ENCODE results near the gene MEF2A.
"Not testable (repeated sequence)": the region's sequence is repeated elsewhere in the genome, so short reads cannot be mapped to it uniquely, and the experiment has no call there.

Gene MEF2A

DNA sequence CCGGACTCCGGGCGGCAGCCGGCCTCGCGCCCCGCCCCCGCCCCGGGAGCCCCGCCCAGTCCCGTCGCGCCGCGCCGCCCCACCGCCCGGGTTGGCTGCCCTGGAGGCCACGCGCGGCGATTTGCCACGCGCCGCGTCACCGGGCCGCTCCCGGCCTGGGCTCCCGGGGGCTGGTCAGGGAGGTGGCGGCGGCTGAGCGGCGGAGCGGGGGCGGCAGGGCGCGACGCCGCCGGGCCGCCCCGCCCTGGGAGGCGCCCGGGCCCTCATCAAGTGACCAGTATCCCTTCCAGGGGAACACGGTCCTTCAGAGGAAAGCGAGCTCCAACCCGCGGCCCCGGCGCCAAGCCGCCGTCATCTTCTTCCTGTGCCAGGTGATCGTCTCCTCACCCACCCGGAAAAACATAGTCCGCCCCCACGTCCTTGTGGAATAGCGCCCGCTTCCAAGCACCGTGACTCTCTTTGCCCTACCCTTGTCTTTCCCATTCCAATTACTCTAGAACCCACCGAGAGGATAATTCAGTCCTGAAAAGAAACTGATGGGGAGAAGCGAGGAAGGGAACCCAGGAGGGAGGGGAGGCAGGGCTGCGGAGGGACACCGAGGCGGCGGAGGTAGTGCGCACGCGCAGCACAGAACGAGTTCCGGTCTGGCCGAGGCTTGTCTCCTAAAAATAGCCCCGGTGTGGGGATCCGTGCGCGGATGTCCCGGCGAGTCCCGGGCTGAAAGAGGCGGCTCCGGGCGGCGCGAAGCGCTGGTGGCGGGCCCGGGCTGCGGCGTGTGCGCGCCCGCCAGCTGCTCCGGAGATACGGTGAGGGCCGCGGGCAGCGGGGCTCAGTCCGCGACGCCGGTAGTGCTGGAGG, at the start of gene MEF2A:
MEF2A (plus strand) TSS at position 686 of the 858 bp plus-strand sequence. CDS start 67,136 bp downstream, outside the sequence.
- Histone ChIP-seq H3K27ac (ENCODE audit: low read depth, low read length) (peak within 1 kb of the TSS; percentile 98), H3K4me1 (ENCODE audit: control insufficient read depth in 5 of 5, insufficient read depth in 5 of 5, low read length in 5 of 5) (peaks cover 10 to 52% (median 45%) of the 10 kb centered on the region in 5 donors), H3K27me3 (ENCODE audit: control insufficient read depth in 5 of 5, insufficient read depth in 4 of 5, low read length in 5 of 5) (no peaks in the 10 kb centered on the region), H3K9me3 (ENCODE audit: control insufficient read depth in 5 of 5, low read length in 5 of 5) (no peaks in the 10 kb centered on the region), H3K36me3 (ENCODE audit: control insufficient read depth in 5 of 5, insufficient read depth in 5 of 5, low read length in 5 of 5) (no peaks in the 10 kb centered on the region), H3K4me3 (ENCODE audit: low read depth in 1 of 5, low read length in 5 of 5) (peak within 1 kb of the TSS; percentile 70 to 92 (median 85)), H3K9ac (ENCODE audit: low read length in 5 of 5) (peak within 1 kb of the TSS; percentile 87 to 98 (median 91))

- no peak overlapping the region for H3K9ac ChIP-seq (ENCODE audit: low read length in 5 of 5)
- no peaks in the 10 kb centered on the region for H3K4me1 ChIP-seq (ENCODE audit: control insufficient read depth in 5 of 5, insufficient read depth in 5 of 5, low read length in 5 of 5)
- no peak overlapping the region for H3K4me3 ChIP-seq (ENCODE audit: low read depth in 1 of 5, low read length in 5 of 5)
- H3K27me3 ChIP-seq (ENCODE audit: control insufficient read depth in 5 of 5, insufficient read depth in 4 of 5, low read length in 5 of 5), result no peaks in the 10 kb centered on the region
- H3K9me3 ChIP-seq (ENCODE audit: control insufficient read depth in 5 of 5, low read length in 5 of 5), result peaks cover 0 to 4% (median 2%) of the 10 kb centered on the region in 5 donors
- no peaks in the 10 kb centered on the region for H3K36me3 ChIP-seq (ENCODE audit: control insufficient read depth in 5 of 5, insufficient read depth in 5 of 5, low read length in 5 of 5)
- no peak overlapping the region for H3K27ac ChIP-seq (ENCODE audit: low read depth, low read length)
These were observed 47.6 kb upstream of the MEF2A start for GRCh38 chr15:99518191-99518590.

- not testable (repeated sequence) for H3K27me3 ChIP-seq (ENCODE audit: control insufficient read depth in 5 of 5, insufficient read depth in 4 of 5, low read length in 5 of 5); H3K9ac ChIP-seq (ENCODE audit: low read length in 5 of 5); H3K36me3 ChIP-seq (ENCODE audit: control insufficient read depth in 5 of 5, insufficient read depth in 5 of 5, low read length in 5 of 5); H3K4me3 ChIP-seq (ENCODE audit: low read depth in 1 of 5, low read length in 5 of 5); H3K4me1 ChIP-seq (ENCODE audit: control insufficient read depth in 5 of 5, insufficient read depth in 5 of 5, low read length in 5 of 5); H3K27ac ChIP-seq (ENCODE audit: low read depth, low read length); H3K9me3 ChIP-seq (ENCODE audit: control insufficient read depth in 5 of 5, low read length in 5 of 5)
These were observed 46.4 kb upstream of the MEF2A start for GRCh38 chr15:99519366-99519765.

GRCh38 chr15:99522288-99522687, 43.5 kb upstream of the MEF2A start:
- Histone ChIP-seq H3K4me1 (ENCODE audit: control insufficient read depth in 5 of 5, insufficient read depth in 5 of 5, low read length in 5 of 5) (no peaks in the 10 kb centered on the region), H3K27ac (ENCODE audit: low read depth, low read length) (no peak overlapping the region), H3K27me3 (ENCODE audit: control insufficient read depth in 5 of 5, insufficient read depth in 4 of 5, low read length in 5 of 5) (no peaks in the 10 kb centered on the region), H3K9me3 (ENCODE audit: control insufficient read depth in 5 of 5, low read length in 5 of 5) (no peaks in the 10 kb centered on the region), H3K36me3 (ENCODE audit: control insufficient read depth in 5 of 5, insufficient read depth in 5 of 5, low read length in 5 of 5) (no peaks in the 10 kb centered on the region), H3K4me3 (ENCODE audit: low read depth in 1 of 5, low read length in 5 of 5) (no peak overlapping the region), H3K9ac (ENCODE audit: low read length in 5 of 5) (no peak overlapping the region)

DNA sequence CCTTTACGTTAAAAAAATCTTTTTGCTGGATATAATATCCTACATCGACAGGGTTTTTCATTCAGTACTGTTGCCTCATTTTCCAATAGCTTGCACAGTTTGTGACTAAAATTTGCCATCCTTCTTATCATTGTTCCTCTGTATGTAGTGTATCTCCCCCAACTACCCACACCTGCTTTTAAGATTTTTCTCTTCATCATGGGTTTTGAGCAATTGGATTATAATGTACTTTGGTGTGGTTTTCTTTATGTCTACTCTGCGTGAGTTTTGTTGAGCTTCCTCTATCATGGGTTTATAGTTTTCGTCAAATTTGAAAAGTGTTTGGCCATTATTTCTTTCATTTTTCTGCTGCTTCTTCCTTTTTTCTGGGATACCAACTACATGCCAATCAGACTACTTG, 39.6 kb upstream of the MEF2A start:
- H3K9ac ChIP-seq (ENCODE audit: low read length in 5 of 5), result no peak overlapping the region

DNA sequence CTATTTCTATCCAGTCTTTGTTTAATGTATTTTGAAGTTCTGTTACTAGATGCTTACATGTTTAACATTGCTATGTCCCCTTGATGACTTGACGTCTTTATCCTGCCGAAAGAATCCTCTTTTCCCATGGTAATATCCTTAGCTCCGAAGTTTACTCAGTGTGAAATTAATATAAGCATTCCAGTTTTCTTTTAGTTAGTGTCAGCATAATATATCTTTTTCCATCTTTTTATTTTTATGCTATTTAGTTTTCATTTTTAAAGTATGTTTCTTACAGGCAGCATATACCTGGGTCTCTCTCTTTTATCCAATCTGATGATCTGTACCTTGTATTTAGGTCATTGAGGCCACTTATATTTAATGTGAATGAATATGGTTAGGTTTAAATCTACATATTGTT, 39.1 kb upstream of the MEF2A start:
- Histone ChIP-seq H3K4me1 (ENCODE audit: control insufficient read depth in 5 of 5, insufficient read depth in 5 of 5, low read length in 5 of 5) (no peaks in the 10 kb centered on the region), H3K9ac (ENCODE audit: low read length in 5 of 5) (no peak overlapping the region), H3K27ac (ENCODE audit: low read depth, low read length) (no peak overlapping the region), H3K4me3 (ENCODE audit: low read depth in 1 of 5, low read length in 5 of 5) (no peak overlapping the region), H3K36me3 (ENCODE audit: control insufficient read depth in 5 of 5, insufficient read depth in 5 of 5, low read length in 5 of 5) (no peaks in the 10 kb centered on the region), H3K27me3 (ENCODE audit: control insufficient read depth in 5 of 5, insufficient read depth in 4 of 5, low read length in 5 of 5) (no peaks in the 10 kb centered on the region), H3K9me3 (ENCODE audit: control insufficient read depth in 5 of 5, low read length in 5 of 5) (peaks cover 0 to 4% (median 0%) of the 10 kb centered on the region in 5 donors)

More for the DNA sequence above, 39.6 kb upstream of the MEF2A start:
- Histone ChIP-seq H3K27ac (ENCODE audit: low read depth, low read length) (no peak overlapping the region), H3K36me3 (ENCODE audit: control insufficient read depth in 5 of 5, insufficient read depth in 5 of 5, low read length in 5 of 5) (no peaks in the 10 kb centered on the region), H3K4me3 (ENCODE audit: low read depth in 1 of 5, low read length in 5 of 5) (no peak overlapping the region), H3K27me3 (ENCODE audit: control insufficient read depth in 5 of 5, insufficient read depth in 4 of 5, low read length in 5 of 5) (no peaks in the 10 kb centered on the region), H3K4me1 (ENCODE audit: control insufficient read depth in 5 of 5, insufficient read depth in 5 of 5, low read length in 5 of 5) (no peaks in the 10 kb centered on the region), H3K9me3 (ENCODE audit: control insufficient read depth in 5 of 5, low read length in 5 of 5) (peaks cover 0 to 4% (median 0%) of the 10 kb centered on the region in 5 donors)

DNA sequence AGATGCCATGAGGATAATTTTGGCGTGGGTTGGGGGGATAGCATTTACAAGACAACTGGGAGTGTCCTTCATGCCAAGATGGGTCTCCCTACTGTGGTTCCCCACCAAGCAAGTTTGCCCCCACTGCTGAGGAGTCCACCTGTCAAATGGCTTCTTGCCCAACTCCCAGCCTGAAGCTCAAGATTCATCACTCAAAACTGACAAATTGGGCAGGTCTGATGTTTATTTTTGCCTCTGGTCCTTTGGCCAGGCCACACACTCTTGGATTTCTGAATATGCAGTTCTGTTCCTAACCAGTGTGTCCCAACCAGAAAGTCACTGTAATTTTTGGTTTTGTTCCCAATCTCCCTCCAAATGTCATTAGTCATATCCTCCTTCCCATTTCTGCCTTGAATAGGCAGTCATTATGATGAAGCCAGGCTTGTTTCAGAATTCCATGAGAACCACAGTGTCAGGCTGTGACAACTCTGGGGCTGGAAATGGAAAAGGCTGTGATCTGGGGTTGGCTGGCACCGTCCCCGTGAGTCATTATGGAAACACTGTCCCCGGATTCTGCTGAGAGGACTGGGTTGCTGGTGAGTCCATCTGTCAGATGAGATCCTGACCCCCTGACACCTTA, 29.3 kb upstream of the MEF2A start:
- no peak overlapping the region for H3K4me3 ChIP-seq (ENCODE audit: low read depth in 1 of 5, low read length in 5 of 5)
- H3K4me1 ChIP-seq (ENCODE audit: control insufficient read depth in 5 of 5, insufficient read depth in 5 of 5, low read length in 5 of 5), result peaks cover 0 to 7% (median 0%) of the 10 kb centered on the region in 5 donors
- H3K9me3 ChIP-seq (ENCODE audit: control insufficient read depth in 5 of 5, low read length in 5 of 5), result no peaks in the 10 kb centered on the region
- H3K27me3 ChIP-seq (ENCODE audit: control insufficient read depth in 5 of 5, insufficient read depth in 4 of 5, low read length in 5 of 5), result no peaks in the 10 kb centered on the region
- no peaks in the 10 kb centered on the region for H3K36me3 ChIP-seq (ENCODE audit: control insufficient read depth in 5 of 5, insufficient read depth in 5 of 5, low read length in 5 of 5)
- H3K9ac ChIP-seq (ENCODE audit: low read length in 5 of 5), result no peak overlapping the region
- H3K27ac ChIP-seq (ENCODE audit: low read depth, low read length), result no peak overlapping the region

DNA sequence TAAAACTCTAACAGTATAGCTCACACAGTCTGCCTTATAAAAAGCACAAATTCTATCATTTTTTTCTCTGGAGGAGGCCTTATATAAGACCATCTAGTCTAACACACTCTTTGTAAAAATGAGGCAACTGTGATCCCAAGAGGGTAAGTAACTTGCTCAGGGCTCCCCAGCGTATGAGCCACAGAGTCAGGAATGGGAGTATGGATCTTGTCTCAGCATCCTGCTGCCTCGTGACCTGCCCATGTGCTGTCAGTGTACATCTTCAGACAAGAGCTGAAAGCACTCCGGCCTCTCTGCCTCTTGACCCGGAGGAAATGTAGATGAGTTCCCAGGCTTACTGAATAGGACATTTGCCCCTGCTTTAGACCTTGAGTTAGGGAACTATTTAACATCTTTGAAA, 28.4 kb upstream of the MEF2A start:
- H3K36me3 ChIP-seq (ENCODE audit: control insufficient read depth in 5 of 5, insufficient read depth in 5 of 5, low read length in 5 of 5), result no peaks in the 10 kb centered on the region
- H3K9ac ChIP-seq (ENCODE audit: low read length in 5 of 5), result no peak overlapping the region
- H3K4me3 ChIP-seq (ENCODE audit: low read depth in 1 of 5, low read length in 5 of 5), result no peak overlapping the region
- no peaks in the 10 kb centered on the region for H3K9me3 ChIP-seq (ENCODE audit: control insufficient read depth in 5 of 5, low read length in 5 of 5)
- peaks cover 0 to 7% (median 0%) of the 10 kb centered on the region in 5 donors for H3K4me1 ChIP-seq (ENCODE audit: control insufficient read depth in 5 of 5, insufficient read depth in 5 of 5, low read length in 5 of 5)
- H3K27me3 ChIP-seq (ENCODE audit: control insufficient read depth in 5 of 5, insufficient read depth in 4 of 5, low read length in 5 of 5), result no peaks in the 10 kb centered on the region
- no peak overlapping the region for H3K27ac ChIP-seq (ENCODE audit: low read depth, low read length)

- H3K9me3 ChIP-seq (ENCODE audit: control insufficient read depth in 5 of 5, low read length in 5 of 5), result no peaks in the 10 kb centered on the region
- no peaks in the 10 kb centered on the region for H3K27me3 ChIP-seq (ENCODE audit: control insufficient read depth in 5 of 5, insufficient read depth in 4 of 5, low read length in 5 of 5)
- H3K36me3 ChIP-seq (ENCODE audit: control insufficient read depth in 5 of 5, insufficient read depth in 5 of 5, low read length in 5 of 5), result no peaks in the 10 kb centered on the region
- no peak overlapping the region for H3K27ac ChIP-seq (ENCODE audit: low read depth, low read length)
- H3K9ac ChIP-seq (ENCODE audit: low read length in 5 of 5), result no peak overlapping the region
- H3K4me1 ChIP-seq (ENCODE audit: control insufficient read depth in 5 of 5, insufficient read depth in 5 of 5, low read length in 5 of 5), result peaks cover 0 to 7% (median 0%) of the 10 kb centered on the region in 5 donors
- no peak overlapping the region for H3K4me3 ChIP-seq (ENCODE audit: low read depth in 1 of 5, low read length in 5 of 5)
These were observed 27.5 kb upstream of the MEF2A start for GRCh38 chr15:99538261-99538660.

DNA sequence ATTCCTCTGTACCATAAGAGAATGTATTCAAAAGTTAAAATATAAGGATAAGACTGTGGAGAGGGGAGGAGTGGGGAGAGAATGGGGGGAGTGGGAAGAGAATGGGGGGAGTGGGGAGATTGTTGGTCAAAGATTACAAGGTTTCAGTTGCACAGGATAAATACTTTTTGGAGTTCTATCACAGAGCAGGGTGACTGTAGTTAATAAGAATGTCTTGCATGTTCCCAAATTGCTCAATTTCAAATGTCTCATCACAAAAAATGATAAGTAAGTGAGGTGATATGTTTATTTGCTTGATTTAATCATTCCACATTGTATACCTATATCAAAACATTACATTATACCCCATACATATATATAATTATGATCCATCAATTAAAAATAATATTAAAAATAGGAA, 23.0 kb upstream of the MEF2A start:
- Histone ChIP-seq H3K4me1 (ENCODE audit: control insufficient read depth in 5 of 5, insufficient read depth in 5 of 5, low read length in 5 of 5) (no peaks in the 10 kb centered on the region), H3K27ac (ENCODE audit: low read depth, low read length) (no peak overlapping the region), H3K27me3 (ENCODE audit: control insufficient read depth in 5 of 5, insufficient read depth in 4 of 5, low read length in 5 of 5) (no peaks in the 10 kb centered on the region), H3K4me3 (ENCODE audit: low read depth in 1 of 5, low read length in 5 of 5) (no peak overlapping the region), H3K9me3 (ENCODE audit: control insufficient read depth in 5 of 5, low read length in 5 of 5) (no peaks in the 10 kb centered on the region), H3K36me3 (ENCODE audit: control insufficient read depth in 5 of 5, insufficient read depth in 5 of 5, low read length in 5 of 5) (no peaks in the 10 kb centered on the region), H3K9ac (ENCODE audit: low read length in 5 of 5) (no peak overlapping the region)

Measured in subcutaneous abdominal adipose tissue (tissue), 5 donors.